HepG2 (cell line): ENCODE results near the gene GPS1. TPM values are rescaled to one million over a fixed set of nuclear protein-coding genes. Genes with fewer than 3 reads are reported as not detected.

Source experiments
- DMAP1 ChIP-seq: IDR thresholded peaks from 2 replicates; pipeline ENCODE4 v1.6.1; 2016
- HMG20B ChIP-seq: conservative IDR thresholded peaks from 2 replicates; pipeline ENCODE4 v1.6.1; 2016; ENCODE audit warnings: missing genetic modification reagents, missing compliant biosample characterization
- HOXA5 ChIP-seq: sonication (generic); formaldehyde crosslinking; IDR thresholded peaks from 2 replicates; pipeline ENCODE4 v1.4.0; 2020; ENCODE audit warnings: missing genetic modification reagents
- KDM4B ChIP-seq: sonication (generic); formaldehyde crosslinking; IDR thresholded peaks from 2 replicates; pipeline ENCODE4 v1.4.0; 2020; ENCODE audit warnings: missing genetic modification reagents
- KLF13 ChIP-seq: sonication (generic); formaldehyde crosslinking; IDR thresholded peaks from 2 replicates; pipeline ENCODE4 v1.4.0; 2020; ENCODE audit warnings: mild to moderate bottlenecking, missing genetic modification reagents
- PAX8 ChIP-seq: sonication (generic); formaldehyde crosslinking; IDR thresholded peaks from 2 replicates; pipeline ENCODE4 v1.8.0; 2022; ENCODE audit warnings: mild to moderate bottlenecking, missing genetic modification reagents, borderline replicate concordance
- RXRA ChIP-seq: sonication (generic); formaldehyde crosslinking; IDR thresholded peaks from 2 replicates; pipeline ENCODE4 v1.5.1; 2020; ENCODE audit warnings: missing genetic modification reagents
- TARDBP ChIP-seq: sonication (generic); formaldehyde crosslinking; IDR thresholded peaks from 2 replicates; pipeline ENCODE4 v1.8.0; 2022; ENCODE audit warnings: mild to moderate bottlenecking, missing genetic modification reagents
- TBL1XR1 ChIP-seq: fragments of 150-350 bp; IDR thresholded peaks from 2 replicates; pipeline ENCODE4 v1.6.1; 2014; ENCODE audit warnings: borderline replicate concordance, low read length; ENCODE audit not compliant: partially characterized antibody
- ZMYM3 ChIP-seq: sonication (generic); formaldehyde crosslinking; IDR thresholded peaks from 2 replicates; pipeline ENCODE4 v1.5.1; 2020; ENCODE audit warnings: mild to moderate bottlenecking, missing genetic modification reagents
- ZNF558 ChIP-seq: sonication (generic); formaldehyde crosslinking; IDR thresholded peaks from 2 replicates; pipeline ENCODE4 v1.9.0; 2022; ENCODE audit warnings: mild to moderate bottlenecking, missing genetic modification reagents, borderline replicate concordance
- ZNF780A ChIP-seq: sonication (generic); formaldehyde crosslinking; IDR thresholded peaks from 2 replicates; pipeline ENCODE4 v1.8.0; 2022; ENCODE audit warnings: mild to moderate bottlenecking, missing genetic modification reagents, moderate library complexity
- polyA plus RNA-seq, 8 experiments: library from polyadenylated mRNA; depleted of rRNA in 3 of 8; stranded (reverse) in 7 of 8; unstranded in 1 of 8; fragments of >200 nt; fragmentation: Illumina TruSeq in 4 of 8; extraction: Trizol in 4 of 8; gene quantifications; 2 replicates each; pipeline versions ENCODE4 v1.2.1 to v1.2.3, GENCODE V29; 2011 to 2016; ENCODE audit warnings: low read depth in 4 of 8, missing spikeins in 1 of 8, mixed read lengths in 1 of 8; ENCODE audit not compliant: insufficient read depth in 1 of 8
- total RNA-seq, 5 experiments: library from RNA; depleted of rRNA; stranded (reverse); fragments of >200 nt; fragmentation: Illumina TruSeq; extraction: Trizol; gene quantifications; 2 replicates each; pipeline ENCODE4 v1.2.3, GENCODE V29; 2016; ENCODE audit warnings: low read depth in 1 of 5
- TF ChIP-seq, protein P1 (sequence below): sonication (generic); formaldehyde crosslinking; IDR thresholded peaks from 2 replicates; pipeline ENCODE4 v1.4.0; 2020; ENCODE audit warnings: low read depth, mild to moderate bottlenecking, missing genetic modification reagents
- TF ChIP-seq, protein P2 (sequence below): sonication (generic); formaldehyde crosslinking; IDR thresholded peaks from 2 replicates; pipeline ENCODE4 v1.5.1; 2020; ENCODE audit warnings: missing genetic modification reagents, mild to moderate bottlenecking, borderline replicate concordance
- TF ChIP-seq, protein P3 (sequence below): sonication (generic); formaldehyde crosslinking; IDR thresholded peaks from 2 replicates; pipeline ENCODE4 v1.5.1; 2020; ENCODE audit warnings: mild to moderate bottlenecking, missing genetic modification reagents, moderate library complexity
- TF ChIP-seq, protein P4 (sequence below): sonication (generic); IDR thresholded peaks from 2 replicates; pipeline ENCODE4 v1.6.1; 2016; ENCODE audit warnings: low read depth, borderline replicate concordance
- TF ChIP-seq, protein P5 (sequence below): sonication (generic); formaldehyde crosslinking; IDR thresholded peaks from 2 replicates; pipeline ENCODE4 v1.5.0; 2020; ENCODE audit warnings: mild to moderate bottlenecking, missing genetic modification reagents
- TF ChIP-seq, protein P6 (sequence below): sonication (generic); formaldehyde crosslinking; IDR thresholded peaks from 2 replicates; pipeline ENCODE4 v1.9.0; 2021; ENCODE audit warnings: missing genetic modification reagents, borderline replicate concordance

The GPS1 gene
- total and polyA plus RNA-seq, 2 of the 13 experiments (the other 11 are each of a cell fraction or from before 2014, with no cell fraction given): 124 to 128 TPM

DNA sequence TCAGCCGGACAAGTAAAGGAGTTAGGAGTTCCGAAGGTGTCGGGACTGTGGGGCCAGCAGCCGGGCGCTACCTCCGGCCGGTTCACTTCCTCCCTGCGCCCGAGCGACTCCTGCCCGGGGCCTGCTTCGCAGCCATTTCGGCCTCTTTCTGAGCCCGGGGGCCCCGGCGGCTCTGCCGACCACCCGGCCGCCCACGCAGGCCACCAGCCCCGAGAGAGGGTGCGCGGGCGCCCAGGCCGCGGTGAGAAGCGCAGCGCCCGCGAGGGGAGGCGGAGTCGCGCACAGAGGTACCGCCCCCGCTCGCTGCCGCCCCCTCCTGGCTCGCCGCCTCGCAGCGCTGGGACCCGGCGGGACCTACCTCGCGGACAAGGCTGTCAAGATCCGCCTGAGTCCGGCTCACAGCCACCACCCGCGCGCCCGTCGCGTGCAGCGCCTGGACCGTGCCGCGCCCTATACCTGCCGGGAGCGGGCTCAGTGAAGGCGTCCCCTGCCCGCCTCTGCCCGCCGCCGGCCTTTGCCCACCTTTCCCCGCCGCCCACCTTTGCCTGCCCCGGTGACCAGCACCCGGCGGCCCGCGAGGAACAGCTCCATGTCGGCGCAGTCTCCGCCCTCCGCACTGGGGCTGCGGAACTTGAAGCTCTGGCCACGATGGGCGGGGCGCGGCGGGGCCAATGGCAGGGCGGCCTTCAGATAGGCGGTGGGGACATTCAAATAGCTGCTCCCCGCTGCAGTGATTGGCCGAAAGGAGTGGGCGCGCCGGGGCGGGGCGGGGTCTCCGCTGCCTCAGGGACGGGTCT, 14.4 kb upstream of the GPS1 start, which contains the start of gene DCXR (continued):
- TF ChIP-seq, protein P1, sequence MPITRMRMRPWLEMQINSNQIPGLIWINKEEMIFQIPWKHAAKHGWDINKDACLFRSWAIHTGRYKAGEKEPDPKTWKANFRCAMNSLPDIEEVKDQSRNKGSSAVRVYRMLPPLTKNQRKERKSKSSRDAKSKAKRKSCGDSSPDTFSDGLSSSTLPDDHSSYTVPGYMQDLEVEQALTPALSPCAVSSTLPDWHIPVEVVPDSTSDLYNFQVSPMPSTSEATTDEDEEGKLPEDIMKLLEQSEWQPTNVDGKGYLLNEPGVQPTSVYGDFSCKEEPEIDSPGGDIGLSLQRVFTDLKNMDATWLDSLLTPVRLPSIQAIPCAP (CRISPR knock-in tag): no peak
- no peak for TF ChIP-seq KLF13
- TF ChIP-seq, protein P2, sequence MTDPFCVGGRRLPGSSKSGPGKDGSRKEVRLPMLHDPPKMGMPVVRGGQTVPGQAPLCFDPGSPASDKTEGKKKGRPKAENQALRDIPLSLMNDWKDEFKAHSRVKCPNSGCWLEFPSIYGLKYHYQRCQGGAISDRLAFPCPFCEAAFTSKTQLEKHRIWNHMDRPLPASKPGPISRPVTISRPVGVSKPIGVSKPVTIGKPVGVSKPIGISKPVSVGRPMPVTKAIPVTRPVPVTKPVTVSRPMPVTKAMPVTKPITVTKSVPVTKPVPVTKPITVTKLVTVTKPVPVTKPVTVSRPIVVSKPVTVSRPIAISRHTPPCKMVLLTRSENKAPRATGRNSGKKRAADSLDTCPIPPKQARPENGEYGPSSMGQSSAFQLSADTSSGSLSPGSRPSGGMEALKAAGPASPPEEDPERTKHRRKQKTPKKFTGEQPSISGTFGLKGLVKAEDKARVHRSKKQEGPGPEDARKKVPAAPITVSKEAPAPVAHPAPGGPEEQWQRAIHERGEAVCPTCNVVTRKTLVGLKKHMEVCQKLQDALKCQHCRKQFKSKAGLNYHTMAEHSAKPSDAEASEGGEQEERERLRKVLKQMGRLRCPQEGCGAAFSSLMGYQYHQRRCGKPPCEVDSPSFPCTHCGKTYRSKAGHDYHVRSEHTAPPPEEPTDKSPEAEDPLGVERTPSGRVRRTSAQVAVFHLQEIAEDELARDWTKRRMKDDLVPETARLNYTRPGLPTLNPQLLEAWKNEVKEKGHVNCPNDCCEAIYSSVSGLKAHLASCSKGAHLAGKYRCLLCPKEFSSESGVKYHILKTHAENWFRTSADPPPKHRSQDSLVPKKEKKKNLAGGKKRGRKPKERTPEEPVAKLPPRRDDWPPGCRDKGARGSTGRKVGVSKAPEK (CRISPR knock-in tag): no peak
- 0 out of 2 replicates have a peak, but pooled peaks have one; percentile 6 for TF ChIP-seq ZMYM3 (CRISPR knock-in tag)
- TF ChIP-seq, protein P3, sequence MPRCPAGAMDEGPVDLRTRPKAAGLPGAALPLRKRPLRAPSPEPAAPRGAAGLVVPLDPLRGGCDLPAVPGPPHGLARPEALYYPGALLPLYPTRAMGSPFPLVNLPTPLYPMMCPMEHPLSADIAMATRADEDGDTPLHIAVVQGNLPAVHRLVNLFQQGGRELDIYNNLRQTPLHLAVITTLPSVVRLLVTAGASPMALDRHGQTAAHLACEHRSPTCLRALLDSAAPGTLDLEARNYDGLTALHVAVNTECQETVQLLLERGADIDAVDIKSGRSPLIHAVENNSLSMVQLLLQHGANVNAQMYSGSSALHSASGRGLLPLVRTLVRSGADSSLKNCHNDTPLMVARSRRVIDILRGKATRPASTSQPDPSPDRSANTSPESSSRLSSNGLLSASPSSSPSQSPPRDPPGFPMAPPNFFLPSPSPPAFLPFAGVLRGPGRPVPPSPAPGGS (CRISPR knock-in tag): peak; percentile 92
- TF ChIP-seq HOXA5: 0 out of 2 replicates have a peak, but pooled peaks have one; percentile 50
- no peak for TF ChIP-seq TBL1XR1
- TF ChIP-seq KDM4B (CRISPR knock-in tag): peak; percentile 80; the same call in 1 of the 2 replicates
- TF ChIP-seq, protein P4, sequence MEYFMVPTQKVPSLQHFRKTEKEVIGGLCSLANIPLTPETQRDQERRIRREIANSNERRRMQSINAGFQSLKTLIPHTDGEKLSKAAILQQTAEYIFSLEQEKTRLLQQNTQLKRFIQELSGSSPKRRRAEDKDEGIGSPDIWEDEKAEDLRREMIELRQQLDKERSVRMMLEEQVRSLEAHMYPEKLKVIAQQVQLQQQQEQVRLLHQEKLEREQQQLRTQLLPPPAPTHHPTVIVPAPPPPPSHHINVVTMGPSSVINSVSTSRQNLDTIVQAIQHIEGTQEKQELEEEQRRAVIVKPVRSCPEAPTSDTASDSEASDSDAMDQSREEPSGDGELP: 0 out of 2 replicates have a peak, but pooled peaks have one; percentile 16
- TF ChIP-seq PAX8 (CRISPR knock-in tag): 0 out of 2 replicates have a peak, but pooled peaks have one; percentile 37
- 0 out of 2 replicates have a peak, but pooled peaks have one; percentile 24 for TF ChIP-seq ZNF780A (CRISPR knock-in tag)
- TF ChIP-seq, protein P5, sequence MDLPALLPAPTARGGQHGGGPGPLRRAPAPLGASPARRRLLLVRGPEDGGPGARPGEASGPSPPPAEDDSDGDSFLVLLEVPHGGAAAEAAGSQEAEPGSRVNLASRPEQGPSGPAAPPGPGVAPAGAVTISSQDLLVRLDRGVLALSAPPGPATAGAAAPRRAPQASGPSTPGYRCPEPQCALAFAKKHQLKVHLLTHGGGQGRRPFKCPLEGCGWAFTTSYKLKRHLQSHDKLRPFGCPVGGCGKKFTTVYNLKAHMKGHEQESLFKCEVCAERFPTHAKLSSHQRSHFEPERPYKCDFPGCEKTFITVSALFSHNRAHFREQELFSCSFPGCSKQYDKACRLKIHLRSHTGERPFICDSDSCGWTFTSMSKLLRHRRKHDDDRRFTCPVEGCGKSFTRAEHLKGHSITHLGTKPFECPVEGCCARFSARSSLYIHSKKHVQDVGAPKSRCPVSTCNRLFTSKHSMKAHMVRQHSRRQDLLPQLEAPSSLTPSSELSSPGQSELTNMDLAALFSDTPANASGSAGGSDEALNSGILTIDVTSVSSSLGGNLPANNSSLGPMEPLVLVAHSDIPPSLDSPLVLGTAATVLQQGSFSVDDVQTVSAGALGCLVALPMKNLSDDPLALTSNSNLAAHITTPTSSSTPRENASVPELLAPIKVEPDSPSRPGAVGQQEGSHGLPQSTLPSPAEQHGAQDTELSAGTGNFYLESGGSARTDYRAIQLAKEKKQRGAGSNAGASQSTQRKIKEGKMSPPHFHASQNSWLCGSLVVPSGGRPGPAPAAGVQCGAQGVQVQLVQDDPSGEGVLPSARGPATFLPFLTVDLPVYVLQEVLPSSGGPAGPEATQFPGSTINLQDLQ (CRISPR knock-in tag): no peak
- TF ChIP-seq RXRA: peak; percentile 75
- TF ChIP-seq DMAP1: peak; percentile 73
- TF ChIP-seq TARDBP (CRISPR knock-in tag): peak; percentile 80; the same call in 1 of the 2 replicates
- peak; percentile 98; the same call in 1 of the 2 replicates for TF ChIP-seq ZNF558 (CRISPR knock-in tag)
- TF ChIP-seq, protein P6, sequence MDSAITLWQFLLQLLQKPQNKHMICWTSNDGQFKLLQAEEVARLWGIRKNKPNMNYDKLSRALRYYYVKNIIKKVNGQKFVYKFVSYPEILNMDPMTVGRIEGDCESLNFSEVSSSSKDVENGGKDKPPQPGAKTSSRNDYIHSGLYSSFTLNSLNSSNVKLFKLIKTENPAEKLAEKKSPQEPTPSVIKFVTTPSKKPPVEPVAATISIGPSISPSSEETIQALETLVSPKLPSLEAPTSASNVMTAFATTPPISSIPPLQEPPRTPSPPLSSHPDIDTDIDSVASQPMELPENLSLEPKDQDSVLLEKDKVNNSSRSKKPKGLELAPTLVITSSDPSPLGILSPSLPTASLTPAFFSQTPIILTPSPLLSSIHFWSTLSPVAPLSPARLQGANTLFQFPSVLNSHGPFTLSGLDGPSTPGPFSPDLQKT (CRISPR knock-in tag): no peak
- TF ChIP-seq HMG20B (CRISPR knock-in tag): no peak
